ENCODE data around the gene FRMD3.

GRCh38 chr9:83315649-83316048 lies 222.6 kb downstream of the FRMD3 start:
- TF ChIP-seq CTCF (IDR thresholded peaks at IDR 0.05; ENCODE audit: low read depth, low read length): no peak
- TF ChIP-seq MAX (IDR thresholded peaks at IDR 0.05; ENCODE audit: low read depth, low read length): no peak
- no peak for TF ChIP-seq POLR2A (IDR thresholded peaks at IDR 0.05; ENCODE audit: extremely low read depth, insufficient read length)

Data from NB4 (cell line).